Common myeloid progenitor, CD34-positive (primary cell): ENCODE data around the gene RNF217.

Experiments
- CTCF ChIA-PET: fragments of 350-600 bp; sonication (Branson Sonifier 250); formaldehyde crosslinking; loops from one replicate; lab custom pipeline; 2021; ENCODE audit warnings: antibody characterized with exemption; lab: Charles Lee
- POLR2A ChIA-PET: fragments of 350-600 bp; sonication (Branson Sonifier 250); formaldehyde crosslinking; loops from one replicate; lab custom pipeline; 2021; ENCODE audit warnings: antibody characterized with exemption; lab: Charles Lee
- DNase-seq, 3 donors: peaks; one replicate each; pipeline versions ENCODE4 v3.0.0 to v3.0.0-alpha.2; 2013
- H3K27ac ChIP-seq, 2 experiments: 1 replicate in 1 of 2; 2 replicates in 1 of 2; pipeline ENCODE4 v1.7.0; 2013; ENCODE audit warnings: inconsistent platforms in 2 of 2, low read length in 2 of 2, mild to moderate bottlenecking in 2 of 2, low read depth in 1 of 2, moderate library complexity in 1 of 2; ENCODE audit not compliant: severe bottlenecking in 2 of 2, insufficient read depth in 1 of 2, poor library complexity in 1 of 2
- H3K27me3 ChIP-seq, 5 experiments: replicated peaks in 2 of 5; 1 replicate in 3 of 5; 2 replicates in 2 of 5; pipeline versions ENCODE4 v1.6.1 to v1.7.0; 2013; ENCODE audit warnings: low read length in 4 of 5, mild to moderate bottlenecking in 2 of 5, moderate library complexity in 2 of 5, inconsistent platforms in 1 of 5; ENCODE audit not compliant: insufficient read depth in 5 of 5, control insufficient read depth in 4 of 5
- H3K36me3 ChIP-seq, 4 experiments: 1 replicate in 2 of 4; 2 replicates in 2 of 4; pipeline versions ENCODE4 v1.6.1 to v1.7.0; 2013; ENCODE audit warnings: low read length in 3 of 4, control low read depth in 1 of 4, mild to moderate bottlenecking in 1 of 4; ENCODE audit not compliant: control insufficient read depth in 4 of 4, insufficient read depth in 4 of 4
- H3K4me1 ChIP-seq, 4 experiments: 1 replicate in 3 of 4; 2 replicates in 1 of 4; pipeline versions ENCODE4 v1.6.1 to v1.7.1; 2013; ENCODE audit warnings: low read length in 3 of 4, mild to moderate bottlenecking in 3 of 4, control low read depth in 1 of 4, inconsistent platforms in 1 of 4, moderate library complexity in 1 of 4; ENCODE audit not compliant: control insufficient read depth in 4 of 4, insufficient read depth in 4 of 4; ENCODE audit errors: control extremely low read depth in 1 of 4
- H3K4me3 ChIP-seq, 7 experiments: 1 replicate in 4 of 7; 2 replicates in 3 of 7; pipeline versions ENCODE4 v1.5.1 to v1.7.0; 2013; ENCODE audit warnings: mild to moderate bottlenecking in 7 of 7, low read length in 6 of 7, moderate library complexity in 6 of 7, inconsistent platforms in 2 of 7, low read depth in 2 of 7, control low read depth in 1 of 7; ENCODE audit not compliant: insufficient read depth in 4 of 7, control insufficient read depth in 1 of 7; ENCODE audit errors: extremely low read depth in 1 of 7
- H3K9me3 ChIP-seq, 5 experiments: 1 replicate in 4 of 5; 2 replicates in 1 of 5; pipeline versions ENCODE4 v1.6.1 to v1.7.1; 2013; ENCODE audit warnings: low read length in 4 of 5, mild to moderate bottlenecking in 2 of 5, inconsistent platforms in 1 of 5, low read depth in 1 of 5, moderate library complexity in 1 of 5; ENCODE audit not compliant: control insufficient read depth in 4 of 5, insufficient read depth in 2 of 5; ENCODE audit errors: control extremely low read depth in 1 of 5
- WGBS: methylation state at CpG from one replicate; pipeline ENCODE4 v1.1.5; 2013; ENCODE audit not compliant: insufficient coverage; 5-methylcytosine and 5-hydroxymethylcytosine counted together

RNF217 gene

DNA sequence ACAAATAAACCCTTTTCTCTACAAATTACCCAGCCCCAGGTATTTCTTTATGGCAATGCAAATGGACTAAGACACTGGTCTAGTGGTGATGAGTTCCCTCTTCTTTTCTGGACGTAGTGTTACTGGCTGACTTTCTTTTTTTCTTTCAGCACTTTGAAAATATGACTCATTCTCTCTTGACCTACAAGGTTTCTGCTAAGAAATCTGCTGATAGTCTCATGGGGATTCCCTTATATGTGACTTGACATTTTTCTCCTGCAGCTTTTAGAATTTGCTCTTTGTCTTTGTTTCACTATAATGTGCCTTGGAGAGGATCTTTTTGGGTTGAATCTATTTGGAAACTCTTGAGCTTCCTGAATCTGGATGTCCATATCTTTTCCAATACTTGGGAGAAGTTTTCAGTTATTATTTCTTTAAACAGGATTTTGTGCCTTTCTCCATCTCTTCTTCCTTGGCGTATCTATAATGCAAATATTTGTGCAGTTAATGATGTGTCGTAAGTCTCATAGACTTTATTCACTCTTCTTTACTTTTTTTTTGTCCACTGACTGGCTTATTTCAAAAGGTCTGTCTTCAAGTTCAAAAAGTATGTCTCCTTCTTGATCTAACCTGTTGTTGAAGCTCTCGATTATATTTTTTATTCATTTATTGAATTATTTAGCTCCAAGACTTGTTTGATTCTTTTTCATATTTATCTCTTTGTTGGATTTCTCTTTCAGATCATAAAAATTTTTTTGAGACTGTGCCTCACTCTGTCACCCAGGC, 149.2 kb downstream of the RNF217 start:
- WGBS: no CpG with 5 or more reads among the region's 4 CpGs
- DNase-seq: peak in 1 of 3 donors; percentile 11
- ChIA-PET CTCF (interaction anchor here (0.5 to 4.9 kb wide), 7 partner anchors 8 to 245 kb away, joined by 3 to 81 read pairs (median 4); no protein-coding TSS in a partner anchor), POLR2A (no interaction called here)
- Histone ChIP-seq H3K36me3 (no peaks in the 10 kb centered on the region), H3K27ac (no peak overlapping the region), H3K9me3 (peaks cover 5 to 33% (median 11%) of the 10 kb centered on the region in 5 experiments), H3K27me3 (no peaks in the 10 kb centered on the region), H3K4me3 (no peak overlapping the region), H3K4me1 (no peaks in the 10 kb centered on the region)

DNA sequence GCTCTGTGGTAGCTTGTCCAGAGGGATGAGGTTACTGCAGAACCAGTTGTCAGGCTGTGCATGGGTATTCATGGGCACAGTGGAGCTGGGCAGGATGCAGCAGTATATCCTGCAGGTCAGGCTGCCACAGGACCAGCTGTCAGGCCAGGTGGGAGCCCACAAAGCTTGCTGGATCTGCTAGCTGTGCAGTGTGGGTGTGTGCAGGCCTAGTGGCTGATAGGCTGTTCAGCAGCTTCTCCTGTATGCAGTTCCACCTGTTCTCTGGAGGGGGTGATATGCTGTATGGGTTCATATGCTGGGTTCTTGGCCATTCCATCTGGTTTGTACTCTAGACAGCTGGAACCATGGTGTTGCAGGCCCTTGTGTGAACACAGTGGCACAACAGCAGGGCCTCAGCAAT, 150.7 kb downstream of the RNF217 start:
- no peaks in the 10 kb centered on the region for H3K27me3 ChIP-seq
- DNase-seq: no peak
- no peak overlapping the region for H3K4me3 ChIP-seq
- CTCF ChIA-PET: interaction anchor here (1.0 to 4.9 kb wide), 12 partner anchors 8 to 1337 kb away, joined by 3 to 81 read pairs (median 6); no protein-coding TSS in a partner anchor
- no peaks in the 10 kb centered on the region for H3K36me3 ChIP-seq
- H3K9me3 ChIP-seq: peaks cover 5 to 33% (median 11%) of the 10 kb centered on the region in 5 experiments
- H3K4me1 ChIP-seq: no peaks in the 10 kb centered on the region
- H3K27ac ChIP-seq: no peak overlapping the region
- POLR2A ChIA-PET: no interaction called here

DNA sequence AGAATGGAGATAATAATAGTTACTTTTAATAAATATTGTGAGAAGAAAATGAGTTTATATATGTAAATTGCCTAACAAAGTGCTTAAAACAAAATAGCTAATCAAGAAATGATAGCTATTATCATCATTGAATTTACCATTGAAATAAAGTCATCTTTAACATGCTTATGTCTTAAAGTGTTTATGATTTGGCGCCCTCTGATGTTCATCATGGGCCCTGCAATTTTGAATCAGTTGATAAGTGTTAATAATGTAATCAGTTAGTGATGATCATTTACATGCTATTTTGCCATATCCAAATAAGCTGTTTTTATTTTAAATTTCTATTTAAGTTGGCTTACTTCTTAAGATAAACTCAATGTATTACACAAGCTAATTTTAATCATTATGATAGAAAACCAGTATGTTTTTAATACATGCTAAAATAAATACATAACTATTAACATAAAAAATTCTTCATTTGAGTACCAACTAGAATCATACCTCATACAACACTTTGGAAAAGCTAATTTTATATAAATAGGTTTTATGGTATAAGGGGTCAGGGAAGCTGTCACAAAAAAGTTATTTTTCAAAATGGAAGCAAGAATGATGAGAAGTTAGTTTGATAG, 152.1 kb downstream of the RNF217 start:
- POLR2A ChIA-PET: no interaction called here
- Histone ChIP-seq H3K4me1 (no peaks in the 10 kb centered on the region), H3K27ac (no peak overlapping the region), H3K9me3 (peaks cover 5 to 30% (median 11%) of the 10 kb centered on the region in 5 experiments), H3K36me3 (no peaks in the 10 kb centered on the region), H3K4me3 (no peak overlapping the region), H3K27me3 (no peaks in the 10 kb centered on the region)
- WGBS: no CpG with 5 or more reads among the region's 1 CpG
- CTCF ChIA-PET: interaction anchor here (0.6 to 4.9 kb wide), 25 partner anchors 9 to 1338 kb away, joined by 3 to 81 read pairs (median 5); partner anchors contain the start of gene TPD52L1
- peak; percentile 61 to 72 (median 65) for DNase-seq

- no peak overlapping the region for H3K27ac ChIP-seq
- CTCF ChIA-PET: interaction anchor here (0.7 kb wide), 1 partner anchor 244 kb away, joined by 3 read pairs; no protein-coding TSS in a partner anchor
- DNase-seq: no peak
Measured at GRCh38 chr6:125116170-125116569, 153.9 kb downstream of the RNF217 start.

GRCh38 chr6:125116710-125117109, 154.5 kb downstream of the RNF217 start:
- CTCF ChIA-PET: interaction anchor here (0.7 kb wide), 1 partner anchor 245 kb away, joined by 3 read pairs; no protein-coding TSS in a partner anchor

More at GRCh38 chr6:125116170-125116569, 153.9 kb downstream of the RNF217 start:
- H3K27me3 ChIP-seq: no peaks in the 10 kb centered on the region
- WGBS: no CpG with 5 or more reads among the region's 1 CpG
- no peaks in the 10 kb centered on the region for H3K4me1 ChIP-seq
- H3K36me3 ChIP-seq: no peaks in the 10 kb centered on the region
- no peak overlapping the region for H3K4me3 ChIP-seq
- POLR2A ChIA-PET: no interaction called here
- peaks cover 1 to 13% (median 7%) of the 10 kb centered on the region in 5 experiments for H3K9me3 ChIP-seq

GRCh38 chr6:125117818-125118217, 155.6 kb downstream of the RNF217 start:
- POLR2A ChIA-PET: no interaction called here
- H3K27ac ChIP-seq: no peak overlapping the region
- CTCF ChIA-PET: interaction anchor here (1.9 kb wide), 1 partner anchor 244 kb away, joined by 6 read pairs; no protein-coding TSS in a partner anchor

More at GRCh38 chr6:125116710-125117109, 154.5 kb downstream of the RNF217 start:
- POLR2A ChIA-PET: no interaction called here
- H3K9me3 ChIP-seq: peaks cover 0 to 8% (median 4%) of the 10 kb centered on the region in 5 experiments
- H3K4me1 ChIP-seq: no peaks in the 10 kb centered on the region
- no peaks in the 10 kb centered on the region for H3K36me3 ChIP-seq
- H3K4me3 ChIP-seq: no peak overlapping the region
- DNase-seq: no peak
- H3K27ac ChIP-seq: no peak overlapping the region
- H3K27me3 ChIP-seq: no peaks in the 10 kb centered on the region
- no CpG with 5 or more reads among the region's 4 CpGs for WGBS

More at GRCh38 chr6:125117818-125118217, 155.6 kb downstream of the RNF217 start:
- WGBS: no CpG with 5 or more reads among the region's 3 CpGs
- Histone ChIP-seq H3K36me3 (no peaks in the 10 kb centered on the region), H3K4me3 (no peak overlapping the region), H3K27me3 (no peaks in the 10 kb centered on the region), H3K9me3 (peaks cover 0 to under 1% (median 0%) of the 10 kb centered on the region in 5 experiments), H3K4me1 (no peaks in the 10 kb centered on the region)
- DNase-seq: peak in 1 of 3 donors; percentile 22
